A204.1 (cell line): ENCODE measurements around the gene ADGRL1.
"Not testable (repeated sequence)": the region's sequence is repeated elsewhere in the genome, so short reads cannot be mapped to it uniquely, and the experiment has no call there.

ENCODE experiments used
- FAIRE-seq: peaks from 2 replicates; lab custom pipeline; 2012; peaks lifted over from hg19 to GRCh38; lab: Jason Lieb, UNC

Gene ADGRL1

DNA sequence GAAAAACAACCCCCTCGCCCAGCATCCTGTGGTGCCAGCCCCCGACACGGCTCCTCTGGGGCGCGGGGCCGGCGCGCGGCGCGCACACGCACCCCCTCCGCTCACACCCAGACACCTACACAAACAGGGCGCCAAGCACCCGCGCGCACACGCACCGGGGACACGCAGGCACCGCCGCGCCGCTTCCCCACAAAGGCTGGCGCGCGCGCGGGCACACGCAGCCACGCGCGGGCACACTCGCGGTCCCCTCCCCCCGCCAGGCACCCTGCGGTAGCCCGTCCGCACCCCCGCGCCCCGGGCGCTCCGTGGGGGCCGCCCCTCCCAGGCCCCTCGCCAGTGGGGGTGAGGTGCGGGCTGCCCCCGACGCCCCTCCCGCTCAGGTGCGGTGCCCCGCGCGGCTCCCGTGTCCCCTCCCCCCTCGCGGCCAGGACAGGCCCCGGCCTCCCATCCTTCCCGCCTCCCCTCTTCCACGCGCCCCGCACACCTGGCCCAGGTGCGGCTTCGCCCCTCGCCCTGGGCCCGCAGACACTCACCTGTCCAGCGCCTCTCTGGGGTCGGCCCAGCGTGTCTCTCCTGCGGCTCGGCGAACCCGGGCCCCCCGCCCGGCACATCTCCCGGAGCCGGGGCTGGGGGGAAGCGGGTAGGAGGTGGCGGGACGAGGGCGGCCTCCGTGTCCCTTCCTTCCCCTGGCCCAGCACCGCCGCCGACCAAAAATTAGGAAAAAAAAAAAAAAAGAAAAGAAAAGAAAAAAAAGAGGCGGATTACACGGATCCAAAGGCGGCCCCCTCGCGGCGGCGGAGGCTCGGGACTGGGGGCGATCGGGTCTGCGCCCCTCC, at the start of gene ADGRL1:
Gene ADGRL1 (minus strand): TSS at position 718 of the 836 bp plus-strand sequence. CDS start 22,567 bp downstream, outside the sequence.
- not testable (repeated sequence) for FAIRE-seq

DNA sequence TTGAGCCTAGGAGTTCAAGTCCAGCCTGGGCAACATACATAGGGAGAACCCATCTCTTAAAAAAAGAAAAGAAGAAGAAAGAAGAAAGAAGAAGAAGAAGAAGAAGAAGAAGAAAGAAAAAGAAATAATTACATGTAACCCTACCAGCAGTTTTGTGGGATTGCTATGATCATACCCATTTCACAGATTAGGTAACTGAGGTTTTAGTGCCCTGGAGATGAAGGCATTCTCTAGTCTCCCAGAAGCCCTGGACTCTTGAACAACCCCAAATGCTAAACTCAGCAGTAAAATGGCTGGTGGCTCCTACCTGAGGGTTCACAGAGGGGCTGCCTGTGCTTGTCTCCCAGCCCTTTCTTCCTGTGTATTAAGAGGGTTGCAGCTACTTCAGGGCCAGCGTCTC, 49.3 kb upstream of the ADGRL1 start:
- not testable (repeated sequence) for FAIRE-seq

DNA sequence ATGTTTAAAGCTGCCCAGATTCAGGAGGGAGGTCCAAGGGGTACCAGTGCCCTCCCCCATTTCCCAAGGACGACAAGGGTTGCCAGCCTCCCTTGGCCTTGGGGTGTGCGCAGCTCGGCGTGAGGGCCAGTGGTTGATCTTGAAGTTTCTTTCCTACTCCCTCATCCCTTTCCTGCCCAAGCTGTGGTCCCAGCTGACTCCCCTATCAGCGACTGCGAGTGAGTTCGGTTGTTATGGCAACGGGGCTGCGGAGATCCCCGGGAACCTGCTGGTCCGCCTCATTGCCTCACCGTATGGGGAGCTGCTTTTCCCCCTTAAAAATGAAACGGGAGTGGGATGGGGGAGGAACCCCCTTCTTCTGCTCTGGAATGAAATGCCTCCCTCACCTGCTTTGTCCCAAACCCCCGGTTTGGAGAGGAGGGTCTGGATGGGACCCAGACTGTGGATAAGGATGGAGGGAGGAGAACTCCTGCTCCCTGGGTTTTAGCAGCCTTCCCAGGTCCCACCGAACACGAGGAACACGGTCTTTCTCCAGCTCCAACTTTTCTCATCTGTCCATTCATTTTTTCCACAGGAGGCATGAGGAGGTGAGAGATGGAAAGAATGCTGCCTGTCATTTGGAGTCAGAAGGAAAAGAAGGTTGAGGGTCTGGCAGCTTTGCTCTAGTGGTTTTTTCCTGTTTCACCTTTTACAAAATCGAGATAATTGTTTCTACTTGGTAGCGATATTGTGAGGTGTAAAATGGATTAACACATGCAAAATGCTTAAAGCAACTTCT, 48.0 kb upstream of the ADGRL1 start:
- not testable (repeated sequence) for FAIRE-seq

DNA sequence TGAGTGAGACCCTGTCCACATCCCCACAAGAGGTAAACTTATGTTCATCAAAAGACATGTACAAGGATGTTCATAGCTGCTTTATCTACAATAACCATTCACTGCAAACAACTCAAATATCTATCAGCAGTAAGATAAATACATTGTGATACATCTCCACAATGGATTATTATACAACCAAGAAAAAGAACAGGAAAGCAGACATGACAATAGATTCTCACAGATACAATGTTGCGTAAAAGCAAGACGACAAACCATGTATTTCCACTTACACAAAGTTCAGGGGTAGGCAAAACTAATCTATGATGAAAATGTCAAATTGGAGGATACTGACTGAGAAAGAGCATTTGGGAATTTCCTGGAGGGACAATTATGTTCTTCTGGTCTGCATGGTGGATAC, 46.2 kb upstream of the ADGRL1 start:
- FAIRE-seq, result not testable (repeated sequence)

DNA sequence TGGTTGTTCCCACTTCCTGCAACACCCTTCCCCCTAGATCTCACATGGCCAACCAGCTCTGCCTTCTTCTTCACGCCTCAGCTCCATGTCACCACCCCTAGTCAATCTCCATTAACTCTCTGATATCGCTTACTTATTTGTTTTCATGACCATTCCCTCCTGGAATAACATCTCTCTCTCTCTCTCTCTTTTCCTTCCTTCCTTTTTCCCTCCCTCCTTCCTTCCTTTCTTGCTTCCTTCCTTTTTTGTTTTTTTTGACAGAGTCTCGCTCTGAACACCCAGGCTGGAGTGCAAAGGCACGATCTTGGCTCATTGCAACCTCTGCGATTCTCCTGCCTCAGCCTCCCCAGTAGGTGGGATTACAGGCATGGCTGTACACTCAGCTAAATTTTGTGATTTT, 44.9 kb upstream of the ADGRL1 start:
- FAIRE-seq, result no peak

DNA sequence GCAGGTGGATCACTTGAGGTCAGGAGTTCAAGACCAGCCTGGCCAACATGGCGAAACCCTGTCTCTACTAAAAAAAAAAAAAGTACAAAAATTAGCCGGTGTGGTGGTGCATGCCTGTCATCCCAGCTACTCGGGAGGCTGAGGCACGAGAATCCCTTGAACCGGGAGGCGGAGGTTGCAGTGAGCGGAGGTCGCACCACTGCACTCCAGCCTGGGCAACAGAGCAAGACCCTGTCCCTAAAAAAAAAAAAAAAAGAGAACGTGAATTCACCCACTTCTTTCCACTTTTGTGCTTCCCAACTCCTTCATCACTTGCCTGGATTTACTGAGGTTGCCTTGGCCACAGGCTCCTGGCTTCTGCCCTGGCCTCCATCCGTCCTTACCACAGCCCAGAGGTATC, 44.3 kb upstream of the ADGRL1 start:
- FAIRE-seq, result not testable (repeated sequence)

DNA sequence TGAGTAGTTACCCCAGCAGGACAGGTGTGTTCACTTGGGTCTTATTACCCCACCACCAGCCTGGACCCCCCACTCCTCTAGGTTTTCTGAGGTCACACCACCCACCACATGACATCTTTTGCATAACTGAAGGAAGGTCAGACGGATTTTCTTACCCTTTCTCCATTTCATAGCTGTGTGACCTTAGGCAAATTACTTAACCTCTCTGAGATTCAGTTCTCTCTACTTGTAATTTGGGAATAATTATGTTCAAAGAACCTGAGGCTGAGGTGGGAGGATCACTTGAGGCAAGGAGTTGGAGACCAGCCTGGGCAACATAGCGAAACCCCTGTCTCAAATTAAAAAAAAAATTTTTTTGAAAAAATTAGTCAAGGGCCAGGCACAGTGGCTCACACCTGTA, 43.9 kb upstream of the ADGRL1 start:
- not testable (repeated sequence) for FAIRE-seq

DNA sequence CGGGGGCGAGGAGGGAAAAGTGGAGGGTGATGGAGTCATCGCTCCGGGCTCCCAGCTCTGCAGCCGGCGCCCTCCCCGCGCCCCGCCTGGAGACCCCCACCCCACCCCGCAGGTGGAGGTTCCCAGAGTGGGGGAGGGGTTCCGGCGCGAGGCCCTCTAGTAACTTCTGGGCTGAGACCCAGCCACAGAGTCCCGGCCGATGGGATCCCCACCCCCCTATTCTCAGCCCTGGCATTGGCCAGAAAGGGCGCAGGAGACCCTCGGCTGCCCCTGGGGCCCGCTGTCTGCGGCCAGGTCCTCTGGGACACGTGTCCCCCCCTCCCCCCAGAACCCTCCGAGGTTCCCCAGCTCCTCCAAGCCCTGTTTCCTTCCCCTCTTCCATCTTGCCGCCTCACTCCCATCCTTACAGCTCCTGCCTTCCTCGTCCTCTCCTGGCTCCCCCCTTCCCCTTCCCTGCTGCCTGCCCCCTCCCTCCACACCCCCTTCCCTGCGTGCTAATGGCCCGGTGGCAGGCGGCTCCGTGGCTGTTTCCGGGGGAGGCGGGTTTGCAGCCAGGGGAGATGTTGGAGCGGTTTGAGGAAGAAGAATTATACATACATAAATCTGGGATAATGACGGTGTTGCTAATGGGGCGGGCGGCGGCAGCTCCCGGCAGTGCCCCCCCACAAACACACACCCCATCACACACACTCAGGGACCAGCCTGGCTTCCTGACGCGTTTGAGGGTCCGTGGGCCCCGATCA, 43.2 kb upstream of the ADGRL1 start:
- not testable (repeated sequence) for FAIRE-seq

DNA sequence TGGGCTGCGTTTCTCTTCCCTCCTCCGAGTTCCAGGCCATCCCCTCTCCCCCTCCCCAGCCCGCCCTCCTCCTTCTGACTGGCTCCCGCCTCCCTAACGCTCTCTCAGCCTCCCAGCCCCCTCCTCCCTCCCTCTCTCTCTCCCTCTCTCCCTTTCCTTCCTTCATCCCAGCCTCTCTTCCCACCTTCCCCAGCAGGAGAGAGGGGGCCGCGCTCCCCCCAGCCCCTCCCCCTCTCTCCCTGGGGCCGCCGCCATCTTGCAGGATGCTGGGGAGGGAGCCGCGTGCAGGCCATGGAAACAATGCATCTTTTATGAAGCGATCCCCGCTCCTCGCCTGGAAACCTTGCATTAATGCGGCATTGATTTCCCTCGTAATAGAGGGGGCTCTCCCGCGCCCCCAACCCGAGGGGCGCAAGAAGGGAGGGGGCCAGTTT, 42.6 kb upstream of the ADGRL1 start:
- no peak for FAIRE-seq

DNA sequence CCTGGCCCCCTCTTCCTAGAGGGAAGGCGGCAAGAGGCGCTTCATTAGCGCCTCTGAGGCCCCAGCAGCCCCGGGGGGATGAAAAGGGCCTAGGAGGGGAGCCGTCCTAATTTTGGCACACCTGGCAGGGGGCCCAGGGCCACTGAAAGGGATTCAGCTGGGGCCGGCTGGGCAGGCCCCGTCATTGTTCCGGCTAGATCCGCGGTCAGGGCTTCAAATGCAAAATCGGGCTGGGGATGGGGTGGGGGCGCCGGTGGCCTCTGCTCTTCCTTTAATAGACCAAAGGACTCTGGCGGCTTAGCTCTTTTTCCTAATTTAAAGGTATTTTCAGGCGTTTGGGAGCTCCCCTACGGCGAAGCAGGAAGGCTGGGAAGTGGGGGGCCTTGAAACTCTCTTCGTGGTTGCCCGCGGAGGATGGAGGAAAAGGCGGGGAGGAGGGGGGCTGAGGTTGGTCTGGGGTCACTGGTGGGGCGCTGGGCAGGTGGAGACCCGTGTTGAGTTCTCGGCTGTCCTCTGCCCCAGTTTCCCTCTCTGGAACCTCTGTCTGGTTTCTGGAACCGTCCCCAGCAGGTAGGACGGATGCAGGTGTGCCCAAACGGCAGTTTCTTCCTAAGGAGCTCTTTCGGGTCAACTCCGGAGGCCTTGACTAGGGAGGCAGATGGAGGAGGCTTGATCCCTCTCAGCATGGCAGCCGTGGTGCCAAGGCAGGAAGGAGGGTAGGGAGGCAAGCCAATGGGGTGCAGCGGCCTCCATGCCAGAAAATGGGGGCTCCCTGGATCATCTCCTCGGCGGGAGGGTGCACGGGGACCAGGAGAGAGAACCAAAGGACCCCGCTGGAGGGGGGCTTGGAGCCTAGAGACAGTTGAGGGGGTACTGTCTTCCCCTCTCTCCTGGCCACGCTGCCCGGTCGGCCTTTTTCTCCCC, 41.8 kb upstream of the ADGRL1 start:
- not testable (repeated sequence) for FAIRE-seq

DNA sequence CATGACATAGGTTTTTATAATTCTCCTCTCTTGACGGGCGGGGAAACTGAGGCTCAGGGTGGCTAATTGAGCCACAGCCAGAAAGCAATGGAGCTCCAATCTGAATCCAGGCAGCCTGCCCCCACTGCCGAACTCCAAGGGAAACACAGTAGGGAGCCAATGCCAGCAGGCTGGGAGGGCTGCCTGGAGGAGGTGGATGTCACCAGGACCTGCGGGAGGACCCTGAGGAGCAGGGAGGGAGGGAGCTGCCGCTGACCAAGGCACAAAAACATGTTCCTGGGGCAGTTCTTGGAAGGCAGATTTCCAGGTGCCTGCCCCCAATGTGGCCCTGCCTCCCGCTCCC, 41.2 kb upstream of the ADGRL1 start:
- not testable (repeated sequence) for FAIRE-seq

DNA sequence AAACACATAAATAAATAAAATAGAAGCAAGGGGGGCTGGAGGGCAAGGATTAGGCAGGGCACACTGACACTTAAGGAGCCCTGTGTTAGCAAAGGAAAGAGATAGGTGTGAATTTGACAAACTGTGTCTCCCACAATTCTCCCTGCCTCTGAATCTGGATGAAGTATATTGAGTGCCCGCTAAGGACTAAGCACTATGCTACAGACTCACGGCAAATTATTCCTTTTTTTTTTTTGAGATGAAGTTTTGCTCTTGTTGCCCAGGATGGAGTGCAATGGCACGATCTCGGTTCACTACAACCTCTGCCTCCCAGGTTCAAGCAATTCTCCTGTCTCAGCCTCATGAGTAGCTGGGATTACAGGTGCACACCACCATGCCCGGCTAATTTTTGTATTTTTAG, 38.4 kb upstream of the ADGRL1 start:
- FAIRE-seq, result not testable (repeated sequence)

DNA sequence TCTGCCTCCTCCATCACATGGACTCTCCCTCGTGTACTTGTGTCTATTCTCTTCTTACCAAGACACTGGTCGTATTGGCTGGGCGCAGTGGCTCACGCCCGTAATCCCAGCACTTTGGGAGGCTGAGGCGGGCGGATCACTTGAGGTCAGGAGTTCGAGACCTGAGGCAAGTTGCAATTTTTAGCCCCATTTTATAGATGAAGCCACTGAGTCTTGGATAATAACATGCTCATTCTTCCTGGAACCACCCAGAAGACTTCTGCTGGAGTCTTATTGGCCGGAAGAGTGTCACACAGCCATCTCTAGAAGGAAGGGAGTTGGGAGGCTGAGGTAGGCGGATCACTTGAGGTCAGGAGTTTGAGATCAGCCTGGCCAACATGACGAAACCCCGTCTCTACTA, 37.7 kb upstream of the ADGRL1 start:
- FAIRE-seq, result not testable (repeated sequence)

DNA sequence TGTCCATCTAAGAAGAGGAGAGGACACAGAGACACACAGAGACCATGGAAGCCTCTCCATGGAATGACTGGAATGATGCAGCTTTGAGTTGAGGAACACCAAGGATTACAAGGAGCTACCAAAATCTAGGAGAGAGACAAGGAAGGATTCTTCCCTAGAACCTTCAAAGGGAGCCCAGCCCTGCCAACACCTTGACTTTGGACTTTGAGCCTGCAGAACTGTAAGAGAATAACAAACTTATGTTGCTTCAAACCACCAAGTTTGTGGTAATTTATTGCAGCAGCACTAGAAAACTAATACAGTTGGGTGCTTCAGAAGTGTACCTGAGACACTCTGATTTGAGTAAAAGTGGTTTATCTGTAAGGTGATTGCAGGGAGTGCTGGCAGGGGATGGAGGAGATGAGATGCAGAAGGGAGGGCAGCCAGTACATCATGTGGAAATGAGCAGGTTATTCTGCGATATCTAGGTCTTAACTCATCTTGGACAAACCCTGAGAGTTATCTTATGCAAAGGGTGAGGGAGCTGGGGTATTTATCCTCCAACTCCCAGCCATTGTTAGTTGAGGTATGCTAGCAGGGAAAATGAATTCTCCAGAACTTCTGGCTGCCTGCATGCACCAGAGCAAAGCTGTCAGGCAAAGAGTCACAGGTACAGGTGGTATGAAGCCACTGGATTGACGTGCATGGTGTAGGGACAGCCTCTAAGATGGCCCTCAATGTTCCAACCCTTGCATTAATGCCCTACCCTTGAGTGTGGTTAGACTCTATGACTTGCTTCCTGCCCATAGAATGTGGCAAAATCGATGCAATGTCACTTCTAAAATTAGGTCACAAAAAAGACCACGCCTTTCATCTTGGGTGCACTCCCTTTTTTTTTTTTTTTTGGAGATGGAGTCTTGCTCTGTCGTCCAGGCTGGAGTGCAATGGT, 31.3 kb upstream of the ADGRL1 start:
- FAIRE-seq, result no peak

DNA sequence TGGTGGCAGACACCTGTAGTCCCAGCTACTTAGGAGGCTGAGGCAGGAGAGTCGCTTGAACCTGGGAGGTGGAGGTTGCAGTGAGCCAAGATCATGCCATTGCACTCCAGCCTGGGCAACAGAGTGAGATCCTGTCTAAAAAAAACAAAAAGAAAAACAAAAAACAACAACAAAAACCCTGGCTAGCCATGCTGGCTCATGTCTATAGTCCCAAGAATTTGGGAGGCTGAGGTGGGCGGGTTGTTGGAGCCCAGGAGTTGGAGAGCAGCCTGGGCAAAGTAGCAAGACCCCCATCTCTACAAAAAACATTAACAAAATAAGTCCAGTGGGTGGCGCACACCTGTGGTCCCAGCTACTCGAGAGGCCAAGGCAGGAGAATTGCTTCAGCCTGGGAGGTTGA, 27.0 kb upstream of the ADGRL1 start:
- not testable (repeated sequence) for FAIRE-seq

DNA sequence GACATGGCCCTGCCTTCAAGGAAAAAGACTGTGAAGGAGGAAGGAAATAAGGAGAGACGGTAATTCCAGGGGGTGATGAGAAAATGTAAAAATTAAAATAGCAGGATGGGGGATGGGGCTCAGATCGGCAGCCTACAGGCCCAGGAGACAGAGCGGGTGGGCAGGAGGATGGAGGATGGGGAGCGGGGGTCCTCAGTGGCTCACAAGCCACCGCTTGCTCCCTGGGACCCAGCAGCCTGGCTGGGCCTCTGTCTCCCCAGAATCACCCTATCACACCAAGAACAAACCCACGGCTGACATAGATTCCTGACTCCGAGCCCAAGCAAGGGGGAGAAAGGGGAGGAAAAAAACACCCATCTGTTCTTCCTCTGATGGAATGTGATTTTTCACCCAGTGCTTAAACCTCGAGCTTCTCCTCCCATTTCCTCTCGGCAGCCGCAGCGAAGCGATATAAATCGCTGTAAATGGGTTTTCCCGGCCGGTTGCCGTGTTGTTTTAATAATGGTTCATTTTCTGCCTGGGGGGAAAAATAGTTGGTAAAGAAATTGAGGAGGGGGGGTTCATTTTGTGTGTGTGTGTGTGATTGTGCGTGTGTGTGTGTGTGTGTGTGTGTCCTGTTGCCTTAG, 22.6 kb upstream of the ADGRL1 start:
- FAIRE-seq, result not testable (repeated sequence)

DNA sequence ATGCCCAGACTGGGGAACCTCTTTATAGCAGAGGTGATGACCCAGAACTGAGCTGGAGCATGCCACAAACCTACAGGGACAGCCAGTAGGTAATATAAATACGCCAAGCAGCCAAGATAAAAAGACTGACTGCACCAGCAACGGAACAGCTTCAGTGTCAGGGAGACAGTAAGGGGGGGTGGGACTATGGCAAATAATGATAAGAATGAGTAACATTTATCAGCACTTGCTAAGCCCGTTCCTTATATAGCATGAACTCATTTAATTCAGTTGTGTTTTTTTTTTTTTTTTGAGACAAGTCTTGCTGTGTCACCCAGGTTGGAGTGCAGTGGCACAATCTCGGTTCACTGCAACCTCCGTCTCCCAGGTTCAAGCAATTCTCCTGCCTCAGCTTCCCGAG, 20.5 kb upstream of the ADGRL1 start:
- not testable (repeated sequence) for FAIRE-seq

DNA sequence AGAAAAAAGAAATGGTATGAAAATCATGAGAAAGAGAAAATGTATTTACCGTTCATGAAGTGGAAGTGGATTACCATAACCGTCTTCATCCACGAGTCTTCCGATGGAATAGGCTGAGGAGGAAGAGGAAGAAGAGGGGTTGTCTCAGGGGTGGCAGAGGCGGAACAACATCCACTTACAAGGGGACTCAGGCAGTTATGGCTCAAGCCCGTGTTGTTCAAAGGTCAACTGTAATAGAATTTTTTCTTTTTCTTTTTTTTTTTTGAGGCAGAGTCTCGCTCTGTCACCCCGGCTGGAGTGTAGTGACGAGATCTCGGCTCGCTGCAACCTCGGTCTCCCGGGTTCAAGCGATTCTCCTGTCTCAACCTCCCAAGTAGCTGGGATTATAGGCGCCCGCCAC, 16.9 kb upstream of the ADGRL1 start:
- no peak for FAIRE-seq

DNA sequence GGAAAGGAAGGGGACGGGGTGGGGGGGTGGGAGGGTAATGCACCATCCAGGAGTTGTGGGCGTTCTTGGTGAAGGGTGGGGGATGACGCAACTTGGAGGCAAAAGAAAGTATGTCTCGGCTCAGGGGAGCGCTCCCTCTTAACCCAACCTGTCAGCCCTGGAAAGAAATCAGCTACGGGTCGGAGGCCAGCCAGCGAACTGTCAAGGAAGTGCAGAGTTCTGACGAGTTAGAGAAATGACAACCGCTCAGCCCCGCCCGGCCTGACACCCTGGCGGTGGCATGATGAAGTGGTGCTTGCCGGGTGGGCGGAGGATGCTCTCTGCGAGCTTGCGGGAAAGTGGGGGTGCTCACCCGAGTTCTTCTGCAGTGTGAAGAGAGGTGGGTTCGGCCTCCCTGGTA, 15.4 kb upstream of the ADGRL1 start:
- FAIRE-seq, result not testable (repeated sequence)
